GM19099 (cell line): ENCODE data around the gene SERPINA3.

Experiments
- POLR2A ChIP-seq: IDR thresholded peaks from 3 replicates; pipeline ENCODE4 v1.6.1; 2011; ENCODE audit warnings: low read depth; ENCODE audit not compliant: insufficient read length; ENCODE audit errors: extremely low read depth

Gene SERPINA3

DNA sequence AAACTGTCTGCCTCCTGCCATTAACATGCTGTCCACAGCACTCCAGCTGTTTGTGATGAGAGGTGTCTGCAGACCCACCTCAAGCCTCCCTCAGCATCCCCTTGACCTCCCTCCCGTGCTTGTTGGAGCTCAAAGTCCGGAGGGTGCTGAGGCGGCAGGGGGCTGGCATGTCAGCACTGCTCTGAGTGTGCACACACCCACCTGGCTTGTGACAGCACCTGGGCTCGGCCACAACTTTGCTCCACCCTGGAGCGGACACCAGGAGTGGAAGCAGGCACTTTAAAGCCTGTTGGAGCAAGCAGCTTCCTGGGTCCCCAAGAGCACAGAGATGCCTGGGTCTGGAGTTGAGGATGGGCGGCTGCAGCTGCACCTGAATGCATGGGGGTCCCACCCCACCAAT, 20.9 kb downstream of the SERPINA3 start:
- no peak for TF ChIP-seq POLR2A

DNA sequence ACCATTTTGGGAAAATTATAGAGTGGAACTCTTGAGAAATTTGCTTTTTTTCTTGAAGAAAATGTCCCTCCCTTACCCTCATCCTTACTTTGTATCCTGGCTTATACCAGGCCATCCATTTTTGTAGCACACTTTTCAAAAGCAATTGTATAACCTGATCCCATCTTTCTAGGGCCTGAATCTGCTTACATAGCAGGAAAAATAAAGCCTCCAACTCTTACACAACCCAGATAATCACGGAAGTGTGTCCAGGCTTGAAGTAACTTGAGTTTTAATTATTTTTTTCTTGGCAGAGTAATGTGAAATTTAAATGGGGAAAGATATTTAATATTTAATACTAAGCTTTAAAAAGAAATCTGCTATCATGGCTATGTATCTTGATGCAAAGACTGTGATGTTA, 23.0 kb downstream of the SERPINA3 start:
- no peak for TF ChIP-seq POLR2A

DNA sequence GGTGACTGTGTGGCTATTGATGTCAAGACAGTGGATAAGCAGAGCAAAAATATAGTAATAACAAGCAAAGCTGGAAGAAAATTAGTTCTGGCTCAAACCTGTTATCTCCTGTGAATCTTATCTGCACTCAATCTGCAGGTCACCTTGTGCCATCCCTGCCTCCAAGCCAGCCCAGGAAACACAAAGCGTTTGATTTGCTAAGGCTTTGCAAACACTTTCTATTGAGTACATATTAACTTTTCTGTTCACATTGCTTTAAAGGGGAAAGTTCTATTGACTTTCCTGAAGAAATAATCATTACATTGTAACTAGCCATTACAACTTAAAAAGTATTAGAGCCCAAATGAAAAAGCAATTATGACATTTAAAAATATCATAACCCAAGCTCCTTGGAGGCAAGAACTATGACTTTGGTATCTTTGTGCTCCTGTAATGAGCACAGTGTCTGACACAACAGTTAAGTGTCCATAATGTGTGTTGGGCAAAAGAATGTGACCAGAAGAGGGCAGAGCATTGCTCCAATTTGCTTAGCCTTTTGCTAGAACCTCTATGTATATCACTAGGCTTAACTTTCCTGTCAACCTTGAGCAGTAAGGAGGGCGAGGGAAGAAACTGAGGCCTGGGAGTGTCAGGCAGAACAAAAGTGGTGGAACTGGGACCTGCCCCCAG, 24.7 kb downstream of the SERPINA3 start:
- TF ChIP-seq POLR2A: no peak

GRCh38 chr14:94638339-94638738, 26.1 kb downstream of the SERPINA3 start:
- TF ChIP-seq POLR2A: no peak

DNA sequence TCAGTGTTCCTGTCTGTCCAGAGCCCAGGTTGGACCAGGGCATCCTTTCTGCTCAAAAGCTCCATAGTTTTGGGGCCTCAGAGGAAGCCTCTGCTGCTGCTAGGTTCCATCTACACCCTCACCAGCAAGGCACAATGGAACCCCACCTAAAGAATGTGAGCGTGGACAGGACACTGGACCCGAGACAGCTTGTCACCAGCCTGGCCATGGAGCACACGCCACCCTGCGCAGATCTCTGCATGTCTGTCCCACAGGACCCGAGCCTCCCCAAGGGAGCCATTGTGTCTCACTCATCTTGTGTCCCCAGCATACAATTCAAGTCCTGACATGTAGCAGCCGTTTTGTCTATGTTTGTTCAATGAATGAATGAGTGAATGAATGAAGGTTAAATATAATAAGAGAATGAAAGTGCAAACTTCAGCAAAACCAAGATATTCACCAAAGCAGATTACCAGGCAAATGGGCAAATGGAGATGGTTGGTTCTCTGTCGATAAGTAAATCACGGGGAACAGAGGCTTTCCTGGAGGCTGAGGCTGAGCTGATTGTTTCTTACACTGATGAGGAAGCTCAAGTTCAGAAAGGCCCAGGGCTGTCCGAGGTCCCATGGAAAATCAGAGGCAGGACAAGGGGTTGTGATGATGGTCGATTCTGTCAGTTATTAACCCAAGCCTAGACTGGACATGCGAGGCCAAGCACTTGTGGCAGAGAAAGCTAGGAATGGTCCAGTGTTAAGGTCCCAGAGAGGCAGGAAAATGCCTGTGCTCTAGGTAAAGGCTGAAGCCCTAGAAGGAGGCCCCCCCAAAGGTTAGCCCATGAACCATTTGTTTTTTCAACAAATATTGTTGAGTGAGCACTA, 27.0 kb downstream of the SERPINA3 start:
- no peak for TF ChIP-seq POLR2A

DNA sequence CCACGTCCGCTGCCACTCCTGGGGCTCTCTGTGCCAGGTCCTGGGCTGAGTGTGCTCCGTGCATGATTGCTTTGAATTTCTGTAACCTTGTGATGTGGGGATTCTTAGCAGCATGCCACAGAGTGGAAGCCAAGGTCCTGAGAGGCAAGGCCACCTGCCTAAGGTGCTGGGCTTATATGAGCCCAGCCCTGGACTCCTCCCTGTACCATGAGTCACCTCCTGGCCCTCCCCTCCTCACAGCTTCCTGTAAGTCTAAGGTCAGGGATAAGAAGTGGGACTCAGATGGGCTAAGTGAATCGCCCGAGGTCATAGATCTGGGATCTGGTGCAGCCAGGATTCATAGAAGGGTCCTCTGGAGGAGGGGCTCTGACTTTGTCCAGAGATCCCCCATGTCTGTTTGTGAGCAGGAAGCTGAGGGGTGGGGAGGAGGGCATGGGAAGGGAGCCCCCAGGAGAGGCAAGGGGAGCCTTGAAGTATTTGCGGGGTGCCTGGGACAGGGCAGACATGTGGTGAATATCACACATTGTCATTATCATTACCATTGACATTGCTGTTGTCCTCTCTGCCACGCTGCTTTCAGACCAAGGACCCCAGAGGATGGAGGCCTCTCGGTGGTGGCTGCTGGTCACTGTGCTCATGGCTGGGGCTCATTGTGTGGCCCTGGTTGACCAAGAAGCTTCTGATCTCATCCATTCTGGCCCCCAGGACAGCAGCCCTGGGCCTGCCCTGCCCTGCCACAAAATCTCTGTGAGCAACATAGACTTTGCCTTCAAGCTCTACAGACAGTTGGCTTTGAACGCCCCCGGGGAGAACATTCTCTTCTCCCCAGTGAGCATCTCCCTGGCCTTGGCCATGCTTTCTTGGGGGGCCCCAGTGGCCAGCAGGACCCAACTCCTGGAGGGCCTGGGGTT, 28.8 kb downstream of the SERPINA3 start:
- no peak for TF ChIP-seq POLR2A

DNA sequence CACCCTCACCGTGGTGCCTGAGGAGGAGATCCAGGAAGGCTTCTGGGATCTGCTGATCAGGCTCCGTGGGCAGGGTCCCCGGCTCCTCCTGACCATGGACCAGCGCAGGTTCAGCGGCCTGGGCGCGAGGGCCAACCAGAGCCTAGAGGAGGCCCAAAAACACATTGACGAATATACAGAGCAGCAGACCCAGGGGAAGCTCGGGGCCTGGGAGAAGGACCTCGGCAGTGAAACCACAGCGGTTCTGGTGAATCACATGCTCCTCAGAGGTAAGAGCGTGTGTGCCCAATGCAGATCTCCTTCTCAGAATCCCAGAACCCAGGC, 29.4 kb downstream of the SERPINA3 start:
- no peak for TF ChIP-seq POLR2A

DNA sequence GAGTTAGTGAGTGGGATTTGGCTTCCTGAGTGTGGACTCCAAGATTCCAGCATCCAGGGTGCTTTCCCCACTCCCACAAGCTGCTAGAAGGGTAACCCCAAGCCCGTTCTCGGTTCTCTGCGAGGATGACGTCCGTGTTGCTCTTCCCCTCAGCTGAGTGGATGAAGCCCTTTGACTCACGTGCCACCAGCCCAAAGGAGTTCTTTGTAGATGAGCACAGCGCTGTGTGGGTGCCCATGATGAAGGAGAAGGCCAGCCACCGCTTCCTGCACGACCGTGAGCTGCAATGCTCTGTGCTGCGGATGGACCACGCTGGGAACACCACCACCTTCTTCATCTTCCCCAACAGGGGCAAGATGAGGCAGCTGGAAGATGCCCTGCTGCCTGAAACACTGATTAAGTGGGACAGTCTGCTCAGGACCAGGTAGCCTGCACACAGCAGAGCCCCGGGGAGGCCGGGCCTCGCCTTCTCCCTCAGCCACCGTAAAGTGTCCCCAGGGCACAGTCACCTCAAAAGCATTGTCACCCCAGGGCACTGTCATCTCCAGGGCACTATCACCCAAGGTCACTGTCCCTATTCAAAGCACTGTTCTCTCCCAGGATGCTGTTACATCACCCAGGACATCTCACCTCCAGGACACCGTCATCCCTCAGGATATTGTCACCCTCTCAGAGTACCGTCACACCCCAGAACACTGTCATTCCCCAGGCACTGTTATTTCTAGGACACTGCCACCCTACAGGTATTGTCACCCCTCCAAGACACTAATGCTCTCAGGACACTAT, 31.3 kb downstream of the SERPINA3 start:
- TF ChIP-seq POLR2A: no peak

GRCh38 chr14:94644102-94644535, 31.9 kb downstream of the SERPINA3 start:
- TF ChIP-seq POLR2A: no peak

GRCh38 chr14:94646066-94646465, 33.9 kb downstream of the SERPINA3 start:
- TF ChIP-seq POLR2A: no peak

- no peak for TF ChIP-seq POLR2A
Measured at GRCh38 chr14:94646481-94646880, 34.3 kb downstream of the SERPINA3 start.

GRCh38 chr14:94648801-94649200, 36.6 kb downstream of the SERPINA3 start:
- no peak for TF ChIP-seq POLR2A

DNA sequence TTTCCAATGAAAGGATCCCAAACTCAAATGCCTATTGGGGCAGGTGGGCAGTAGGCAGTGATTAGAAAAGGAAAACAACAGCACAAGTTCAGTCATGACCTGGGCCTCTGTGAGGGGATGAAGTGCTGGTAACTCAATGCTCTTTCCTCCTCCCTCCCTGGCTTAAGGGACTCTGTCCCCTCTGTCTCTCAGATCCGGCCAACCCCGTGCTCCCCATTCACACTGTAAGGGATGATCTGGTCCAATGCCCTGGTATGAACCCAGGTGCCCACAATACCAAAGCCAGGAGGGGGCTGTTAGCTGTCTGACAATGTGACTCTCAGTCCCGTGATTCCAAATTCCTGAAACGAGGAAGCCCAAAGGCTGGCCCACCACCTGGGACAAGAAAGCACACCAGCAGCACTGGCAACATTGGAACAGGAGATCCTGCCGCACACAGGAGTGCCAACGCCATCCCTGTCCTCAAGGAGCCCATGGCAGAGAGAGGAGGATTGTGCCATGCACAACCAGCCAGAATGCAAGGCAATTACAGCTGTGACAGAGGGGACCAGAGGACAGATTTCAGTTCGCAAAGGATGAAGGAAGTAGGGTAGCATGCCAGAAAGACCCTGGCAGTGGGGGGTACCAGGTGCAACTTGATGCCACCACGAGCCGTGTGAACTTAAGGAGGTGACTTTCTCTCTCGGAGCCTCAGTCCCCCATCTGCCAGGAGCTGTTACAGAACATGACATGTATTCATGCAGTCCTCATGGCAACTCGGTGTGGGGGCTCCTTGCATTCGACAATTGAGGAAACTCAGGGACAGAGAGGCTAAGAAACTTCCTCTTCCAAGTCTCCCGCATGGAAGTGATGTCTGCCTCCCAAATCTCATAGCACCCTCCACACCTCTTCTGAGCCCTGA, 37.6 kb downstream of the SERPINA3 start:
- TF ChIP-seq POLR2A: no peak

DNA sequence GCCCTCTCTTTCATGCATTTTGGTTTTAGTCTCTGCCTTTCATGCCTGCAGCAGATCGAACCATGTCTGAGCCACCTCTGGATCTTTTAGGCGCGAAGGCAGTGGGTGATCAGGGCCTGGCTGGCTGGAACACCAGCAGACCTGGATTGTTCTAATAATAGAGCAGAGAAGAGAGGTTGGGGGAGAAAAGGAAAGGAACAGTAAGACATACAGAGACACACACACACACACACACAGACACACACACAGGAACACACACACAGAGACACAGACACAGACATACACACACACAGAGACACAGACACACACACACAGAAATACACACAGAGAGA, 38.2 kb downstream of the SERPINA3 start:
- no peak for TF ChIP-seq POLR2A
